Measurements from ENCODE around the gene SAYSD1.

DNA sequence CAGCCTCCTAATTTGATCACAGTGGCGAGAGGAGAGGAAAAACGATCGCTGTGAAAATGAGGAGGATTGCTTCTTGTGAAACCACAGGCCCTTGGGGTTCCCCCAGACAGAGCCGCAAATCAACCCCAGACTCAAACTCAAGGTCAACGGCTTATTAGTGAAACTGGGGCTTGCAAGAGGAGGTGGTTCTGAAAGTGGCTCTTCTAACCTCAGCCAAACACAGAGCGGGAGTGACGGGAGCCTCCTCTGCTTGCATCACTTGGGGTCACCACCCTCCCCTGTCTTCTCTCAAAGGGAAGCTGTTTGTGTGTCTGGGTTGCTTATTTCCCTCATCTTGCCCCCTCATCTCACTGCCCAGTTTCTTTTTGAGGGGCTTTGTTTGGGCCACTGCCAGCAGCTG lies 28.7 kb downstream of the SAYSD1 start:
- TF ChIP-seq CTCF (IDR thresholded peaks at IDR 0.05; ENCODE audit: low read depth, low read length, poor library complexity, severe bottlenecking) = no peak
- no peak for TF ChIP-seq EZH2phosphoT487 (IDR thresholded peaks at IDR 0.05; ENCODE audit: borderline replicate concordance, low read length)
